Testis (tissue), 5 donors: ENCODE results near the gene NUTM2B. TPM values are rescaled to one million over a fixed set of nuclear protein-coding genes. Genes with fewer than 3 reads are reported as not detected.
A peak's percentile ranks its signal among the peaks of the same experiment; 100 is the strongest.
"Not testable (repeated sequence)": the region's sequence is repeated elsewhere in the genome, so short reads cannot be mapped to it uniquely, and the experiment has no call there.

Experiments used
- DNase-seq: peaks from one replicate; pipeline ENCODE4 v3.0.0-alpha.2; 2019
- H3K27ac ChIP-seq, 2 donors: fragments of 200-600 bp; sonication (generic); one replicate each; pipeline ENCODE4 v1.5.1; 2019
- H3K27me3 ChIP-seq: fragments of 200-600 bp; sonication (generic); one replicate; pipeline ENCODE4 v1.5.1; 2019
- H3K36me3 ChIP-seq: fragments of 200-600 bp; sonication (generic); one replicate; pipeline ENCODE4 v1.5.1; 2017; ENCODE audit warnings: low read depth; ENCODE audit errors: missing control alignments
- H3K4me1 ChIP-seq: fragments of 200-600 bp; sonication (generic); one replicate; pipeline ENCODE4 v1.5.1; 2019
- H3K4me3 ChIP-seq, 2 donors: fragments of 200-600 bp; sonication (generic); one replicate each; pipeline ENCODE4 v1.5.1; 2017 to 2019
- H3K9me3 ChIP-seq: fragments of 200-600 bp; sonication (generic); one replicate; pipeline ENCODE4 v1.5.1; 2017
- WGBS, 2 donors: methylation state at CpG; one replicate each; pipeline ENCODE4 v1.1.5; 2018; 5-methylcytosine and 5-hydroxymethylcytosine counted together
- intact Hi-C: fragments of 100-400 bp; cut with DNase I; formaldehyde crosslinking; loops from one replicate; pipeline ENCODE4 v1.15.1; 2023; ENCODE audit warnings: low total_unique reads
- long read RNA-seq, 2 donors: transcript quantifications; one replicate each; lab custom pipeline, GENCODE V29; 2026
- polyA plus RNA-seq: library from polyadenylated mRNA; stranded (reverse); fragments of 350-450 nt; fragmentation: Illumina TruSeq; extraction: RNeasy Lipid Tissue Mini Kit (QIAGEN cat#74804); gene quantifications from one replicate; pipeline ENCODE4 v1.2.3, GENCODE V29; 2014; ENCODE audit warnings: low read depth, low replicate concordance; ENCODE audit not compliant: insufficient read depth
- total RNA-seq, 2 donors: library from RNA; depleted of rRNA; stranded (reverse); fragments of >200 nt; gene quantifications; one replicate each; pipeline ENCODE4 v1.2.3, GENCODE V29; 2016

NUTM2B gene, protein sequence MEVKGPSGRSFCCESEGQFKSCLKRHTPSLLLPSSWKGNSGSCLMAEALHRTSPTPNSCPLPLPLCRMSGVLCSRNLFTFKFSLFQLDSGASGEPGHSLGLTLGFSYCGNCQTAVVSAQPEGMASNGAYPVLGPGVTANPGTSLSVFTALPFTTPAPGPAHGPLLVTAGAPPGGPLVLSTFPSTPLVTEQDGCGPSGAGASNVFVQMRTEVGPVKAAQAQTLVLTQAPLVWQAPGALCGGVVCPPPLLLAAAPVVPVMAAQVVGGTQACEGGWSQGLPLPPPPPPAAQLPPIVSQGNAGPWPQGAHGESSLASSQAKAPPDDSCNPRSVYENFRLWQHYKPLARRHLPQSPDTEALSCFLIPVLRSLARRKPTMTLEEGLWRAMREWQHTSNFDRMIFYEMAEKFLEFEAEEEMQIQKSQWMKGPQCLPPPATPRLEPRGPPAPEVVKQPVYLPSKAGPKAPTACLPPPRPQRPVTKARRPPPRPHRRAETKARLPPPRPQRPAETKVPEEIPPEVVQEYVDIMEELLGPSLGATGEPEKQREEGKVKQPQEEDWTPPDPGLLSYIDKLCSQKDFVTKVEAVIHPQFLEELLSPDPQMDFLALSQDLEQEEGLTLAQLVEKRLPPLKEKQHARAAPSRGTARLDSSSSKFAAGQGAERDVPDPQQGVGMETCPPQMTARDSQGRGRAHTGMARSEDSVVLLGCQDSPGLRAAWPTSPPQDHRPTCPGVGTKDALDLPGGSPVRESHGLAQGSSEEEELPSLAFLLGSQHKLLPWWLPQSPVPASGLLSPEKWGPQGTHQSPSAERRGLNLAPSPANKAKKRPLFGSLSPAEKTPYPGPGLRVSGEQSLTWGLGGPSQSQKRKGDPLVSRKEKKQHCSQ
- total RNA-seq (10 to 100 TPM in 1 of 2 donors, 1 to 10 TPM in 1; 4.8 to 11.0 TPM), polyA plus RNA-seq (5.6 TPM)
- long read RNA-seq, donor 1 = 0 reads
- long read RNA-seq, donor 2 = 0 reads

DNA sequence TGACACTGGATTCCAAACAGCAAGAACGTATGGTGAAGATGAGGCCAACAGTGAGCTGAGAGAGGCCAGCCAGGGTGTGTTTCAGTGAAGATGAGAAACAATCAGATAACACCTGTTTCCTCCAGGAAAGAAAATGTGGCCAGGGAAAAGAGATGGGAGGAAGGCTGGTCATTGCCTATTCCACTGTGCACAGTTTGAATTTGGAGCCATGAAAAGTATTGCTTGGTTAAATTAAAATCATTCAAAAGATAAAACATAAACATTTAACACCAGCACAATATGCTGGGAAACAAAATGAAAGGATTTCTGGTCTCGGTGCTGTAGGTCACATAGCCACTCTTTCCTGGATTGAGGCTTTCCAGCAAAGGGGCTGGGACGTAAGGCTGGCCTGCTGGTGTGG lies at the start of gene NUTM2B:
Gene NUTM2B, plus strand, starts transcription at position 301 of the 400 bp plus-strand sequence. CDS start 383 bp downstream, outside the sequence.
- WGBS, 2 donors = 100% methylated on average over 1 of the region's 3 CpGs; no CpG with 5 or more reads in 1 of the 2 donors
- intact Hi-C loops, H3K27me3 ChIP-seq, DNase-seq, H3K9me3 ChIP-seq, H3K36me3 ChIP-seq, H3K4me1 ChIP-seq, H3K4me3 ChIP-seq, H3K27ac ChIP-seq: not testable (repeated sequence)

DNA sequence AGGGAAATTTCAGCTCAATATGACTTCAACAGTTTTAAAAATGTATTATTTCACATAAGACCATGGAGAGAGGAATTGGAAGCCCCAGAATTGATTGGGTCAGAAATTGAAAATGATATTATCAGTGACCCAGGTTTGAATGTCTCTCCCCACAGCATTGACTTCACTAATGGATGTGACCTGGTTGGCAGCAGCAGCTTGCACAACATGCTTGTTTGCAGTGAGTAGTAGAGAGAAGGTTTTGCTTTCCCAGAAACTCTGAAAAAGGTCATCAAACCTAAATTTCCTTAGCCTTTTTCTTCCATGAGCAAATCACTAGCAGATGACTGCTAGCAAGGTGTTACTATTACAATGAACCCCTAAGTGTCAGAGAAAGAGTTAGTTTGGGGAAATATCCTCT lies 39.7 kb upstream of the NUTM2B start:
- H3K36me3 ChIP-seq, H3K27ac ChIP-seq, DNase-seq, H3K9me3 ChIP-seq, H3K27me3 ChIP-seq, intact Hi-C loops, H3K4me3 ChIP-seq, H3K4me1 ChIP-seq: not testable (repeated sequence)

DNA sequence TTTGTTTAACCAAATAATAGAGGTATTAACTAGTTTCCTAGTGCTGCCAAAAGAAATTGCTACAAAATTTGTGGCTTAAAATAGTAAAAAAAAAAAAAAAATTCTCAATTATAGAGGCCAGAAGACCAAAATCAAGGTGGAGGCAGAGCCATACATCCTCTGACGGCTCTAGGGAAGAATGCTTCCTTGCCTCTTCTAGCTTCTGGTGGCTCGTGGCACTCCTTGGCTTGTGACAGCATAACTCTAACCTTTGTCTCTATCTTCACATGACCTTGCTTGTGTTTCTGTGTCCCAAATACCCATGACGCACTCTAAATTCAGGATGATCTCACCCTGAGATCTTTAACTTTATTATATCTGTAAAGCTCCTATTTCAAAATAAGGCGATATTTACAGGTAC lies 38.3 kb upstream of the NUTM2B start:
- H3K9me3 ChIP-seq, H3K27me3 ChIP-seq, H3K27ac ChIP-seq, intact Hi-C loops, H3K4me1 ChIP-seq, H3K36me3 ChIP-seq, H3K4me3 ChIP-seq, DNase-seq: not testable (repeated sequence)
- 84 to 91% methylated on average over 4 of the region's 4 CpGs for WGBS, 2 donors

DNA sequence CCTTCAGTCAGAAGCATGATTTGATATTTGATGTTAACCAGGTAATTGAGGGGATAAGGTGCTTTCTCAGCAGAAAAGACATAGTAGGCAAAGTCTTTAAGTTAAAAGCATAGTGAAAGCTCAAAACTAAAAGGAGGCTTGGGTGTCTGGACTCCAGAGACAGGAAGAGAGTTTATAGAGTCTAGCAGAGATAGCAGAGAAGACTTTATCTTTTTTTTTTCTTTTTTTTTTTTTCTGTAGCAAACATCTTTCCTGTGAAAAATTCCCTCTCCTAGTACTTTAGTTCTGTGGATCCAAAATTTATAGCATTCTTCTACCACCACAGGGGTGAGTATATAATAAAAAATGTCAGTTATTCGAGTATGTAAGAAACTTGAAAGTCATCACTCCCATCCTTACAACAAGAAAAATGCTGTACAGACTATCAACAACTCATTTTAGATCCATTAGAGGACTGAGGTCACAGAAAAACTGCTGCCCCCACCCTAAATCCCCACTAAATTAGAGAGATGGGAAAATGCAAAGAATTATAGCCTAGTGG lies 33.7 kb upstream of the NUTM2B start:
- not testable (repeated sequence) for H3K27me3 ChIP-seq
- 61 to 65% methylated on average over 1 of the region's 1 CpG for WGBS, 2 donors

DNA sequence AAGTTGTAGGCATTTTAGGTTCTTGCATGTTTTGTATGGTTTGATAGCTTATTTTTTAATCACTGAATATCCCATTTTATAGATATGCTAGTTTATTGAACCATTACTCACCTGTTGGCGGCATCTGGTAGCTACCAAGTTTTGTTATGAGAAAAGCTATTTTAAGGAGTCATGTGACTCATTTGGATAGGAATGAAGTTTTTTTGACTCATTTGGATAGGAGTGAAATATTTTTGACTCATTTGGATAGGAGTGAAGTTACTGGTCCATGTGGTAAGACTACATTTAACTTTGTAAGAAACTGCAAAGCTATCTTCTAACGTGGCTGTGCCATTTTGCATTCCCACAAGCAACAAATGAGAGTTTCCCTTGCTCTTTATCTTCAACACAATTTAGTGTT lies 28.1 kb upstream of the NUTM2B start:
- DNase-seq, H3K4me3 ChIP-seq, H3K27me3 ChIP-seq, H3K4me1 ChIP-seq, intact Hi-C loops, H3K9me3 ChIP-seq, H3K36me3 ChIP-seq, H3K27ac ChIP-seq: not testable (repeated sequence)
- WGBS, 2 donors = 61 to 78% methylated on average over 2 of the region's 2 CpGs

More for the DNA sequence above, 33.7 kb upstream of the NUTM2B start:
- H3K4me3 ChIP-seq, H3K36me3 ChIP-seq, DNase-seq, H3K27ac ChIP-seq, intact Hi-C loops, H3K9me3 ChIP-seq, H3K4me1 ChIP-seq: not testable (repeated sequence)

DNA sequence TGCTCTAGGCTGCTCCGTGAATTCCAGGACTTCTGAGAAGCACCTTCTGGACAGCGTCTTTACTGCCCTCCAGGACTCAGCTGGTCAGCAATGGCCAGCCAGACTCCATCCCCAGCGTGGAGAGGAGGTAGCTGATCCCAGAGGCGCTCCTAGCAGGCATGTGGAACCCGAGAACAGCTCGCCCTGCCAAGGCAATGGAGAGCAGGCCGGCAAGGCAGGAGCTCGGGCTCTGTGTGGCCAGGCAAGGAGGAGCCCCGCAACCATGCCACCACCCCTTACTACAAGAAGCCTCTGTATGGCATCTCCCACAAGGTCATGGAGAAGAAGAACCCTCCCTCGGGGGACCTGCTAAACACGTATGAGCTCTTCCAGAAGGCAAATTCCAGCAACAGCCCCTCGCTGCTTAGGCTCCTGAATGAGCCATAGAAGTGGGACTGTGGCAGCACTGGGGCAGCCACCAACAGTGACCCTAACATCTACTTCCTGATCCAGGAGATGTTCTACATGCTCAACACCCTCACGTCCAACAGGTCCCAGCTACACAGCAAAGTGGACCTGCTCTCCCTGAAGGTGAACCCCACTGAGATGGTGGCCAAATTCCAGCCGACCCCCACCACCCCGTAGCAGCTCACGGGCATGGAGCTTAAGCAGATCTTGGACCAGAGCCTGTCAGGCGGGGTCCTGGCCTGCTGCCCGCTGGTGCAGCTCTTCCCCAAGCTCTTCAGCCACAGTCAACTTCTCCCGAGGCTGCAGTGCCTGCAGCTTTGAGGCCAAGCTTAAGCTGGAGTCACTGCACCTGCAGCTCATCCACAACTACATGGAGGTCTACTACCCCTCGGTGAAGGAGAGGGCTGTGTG lies 19.8 kb upstream of the NUTM2B start:
- DNase-seq, H3K4me3 ChIP-seq, H3K4me1 ChIP-seq, H3K27me3 ChIP-seq, H3K27ac ChIP-seq, H3K9me3 ChIP-seq, H3K36me3 ChIP-seq, intact Hi-C loops: not testable (repeated sequence)
- 85 to 92% methylated on average over 2 to 20 of the region's 20 CpGs for WGBS, 2 donors

DNA sequence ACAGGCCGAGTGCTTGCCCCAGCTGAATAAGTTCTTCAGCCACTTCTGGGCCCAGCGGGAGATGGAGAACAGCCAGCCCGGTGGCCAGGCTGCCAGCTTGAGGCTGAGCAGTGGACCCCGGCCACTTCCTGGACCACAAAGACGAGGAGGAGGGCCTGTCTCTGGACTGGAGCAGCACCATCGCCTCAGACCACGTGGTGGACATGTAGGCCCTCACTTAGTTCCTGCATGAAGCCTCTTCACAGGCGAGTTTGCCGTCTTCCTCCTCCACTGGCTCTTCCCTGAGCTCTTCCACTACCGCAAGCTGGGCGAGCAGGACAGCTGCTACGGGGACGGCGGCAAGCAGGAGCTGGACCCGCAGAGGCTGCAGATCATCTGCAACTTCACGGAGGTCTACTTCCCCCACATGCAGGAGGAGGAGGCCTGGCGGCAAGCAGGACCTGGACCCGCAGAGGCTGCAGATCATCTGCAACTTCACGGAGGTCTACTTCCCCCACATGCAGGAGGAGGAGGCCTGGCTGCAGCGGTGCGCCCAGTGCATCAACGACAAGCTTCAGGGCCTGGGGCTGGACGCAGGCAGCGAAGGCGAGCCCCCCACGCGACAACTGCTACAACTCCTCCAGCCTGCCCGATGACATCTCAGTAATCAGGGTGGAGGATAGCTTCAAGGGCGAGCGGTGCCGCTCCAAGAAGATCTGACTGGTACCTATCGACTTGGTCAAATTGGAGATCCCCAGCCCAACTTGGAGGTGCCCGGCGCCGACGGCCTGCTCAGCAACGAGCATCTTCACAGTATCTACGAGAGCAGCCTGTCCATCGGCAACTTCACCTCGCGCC lies 18.9 kb upstream of the NUTM2B start:
- H3K27ac ChIP-seq, H3K36me3 ChIP-seq, H3K27me3 ChIP-seq, DNase-seq, H3K4me1 ChIP-seq, H3K4me3 ChIP-seq, intact Hi-C loops, H3K9me3 ChIP-seq: not testable (repeated sequence)
- 95% methylated on average over 18 to 41 of the region's 41 CpGs for WGBS, 2 donors

DNA sequence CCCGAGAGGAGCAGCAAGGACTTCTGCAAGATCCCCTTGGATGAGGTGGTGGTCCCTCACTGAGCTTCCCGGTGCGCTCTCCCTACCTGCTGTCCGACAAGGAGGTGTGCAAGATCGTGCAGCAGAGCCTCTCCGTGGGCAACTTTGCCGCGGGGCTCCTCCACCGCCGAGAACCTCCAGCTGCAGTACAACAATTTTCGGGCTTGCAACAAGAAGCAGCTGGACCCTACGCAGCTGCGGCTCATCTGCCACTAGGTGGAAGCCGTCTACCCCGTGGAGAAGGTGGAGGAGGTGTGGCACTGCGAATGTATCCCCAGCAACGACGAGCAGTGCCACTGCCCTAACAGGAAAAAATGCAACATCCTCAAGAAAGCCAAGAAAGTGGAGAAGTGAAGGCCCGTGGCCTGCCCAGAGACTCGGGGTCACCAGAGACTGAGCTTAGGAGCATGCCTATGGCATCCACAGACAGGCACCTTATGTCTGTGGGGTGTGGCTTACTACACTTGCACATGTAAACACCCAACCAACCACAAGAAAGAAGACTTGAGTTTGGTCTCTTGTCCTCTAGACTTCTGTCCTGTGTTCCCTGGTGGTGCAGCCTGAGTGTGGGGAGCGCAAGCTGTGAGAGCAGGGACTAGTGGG lies 17.9 kb upstream of the NUTM2B start:
- intact Hi-C loops, H3K27me3 ChIP-seq, H3K4me1 ChIP-seq, H3K27ac ChIP-seq, H3K4me3 ChIP-seq, H3K36me3 ChIP-seq, H3K9me3 ChIP-seq: not testable (repeated sequence)
- peak; percentile 30 for DNase-seq
- 85 to 86% methylated on average over 21 of the region's 21 CpGs for WGBS, 2 donors

DNA sequence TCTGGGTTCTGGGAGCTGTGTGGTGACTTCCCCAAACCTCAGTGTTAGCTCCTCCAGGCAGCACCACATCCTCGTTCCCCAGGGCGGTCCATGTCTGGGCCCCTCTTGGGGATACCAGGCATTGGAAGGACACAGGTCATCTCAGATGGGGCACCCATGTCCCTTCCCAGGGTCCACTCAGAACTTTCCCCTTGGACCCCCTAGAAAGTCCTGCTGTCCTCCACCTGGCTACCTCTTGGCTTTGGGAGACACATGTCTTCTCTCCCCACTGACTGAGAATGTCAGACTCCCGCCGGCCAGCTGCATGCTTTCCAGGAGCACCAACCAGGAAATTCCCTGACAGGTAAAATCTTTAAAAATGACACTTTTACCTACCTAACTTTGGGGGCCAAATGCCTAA lies 16.4 kb upstream of the NUTM2B start:
- H3K4me1 ChIP-seq, DNase-seq, H3K27ac ChIP-seq, H3K4me3 ChIP-seq, H3K36me3 ChIP-seq, intact Hi-C loops, H3K27me3 ChIP-seq, H3K9me3 ChIP-seq: not testable (repeated sequence)
- WGBS, 2 donors = 94 to 100% methylated on average over 2 to 4 of the region's 4 CpGs
